Spleen (tissue), 11 donors: ENCODE results near the gene BANF1. TPM values are rescaled to one million over a fixed set of nuclear protein-coding genes. Genes with fewer than 3 reads are reported as not detected.
A peak's percentile ranks its signal among the peaks of the same experiment; 100 is the strongest.

Source experiments
- DNase-seq: peaks from one replicate; pipeline ENCODE4 v3.0.0-alpha.2; 2020
- H3K27ac ChIP-seq, 8 donors: fragments of 200-600 bp; sonication (generic) in 7 of 8; 1 replicate in 4 of 8; 2 replicates in 4 of 8; pipeline versions ENCODE4 v1.5.0 to v1.8.0; 2016 to 2021; ENCODE audit warnings: inconsistent platforms in 4 of 8, mild to moderate bottlenecking in 4 of 8, moderate library complexity in 1 of 8
- H3K27me3 ChIP-seq, 7 donors: fragments of 200-600 bp; sonication (generic) in 6 of 7; replicated peaks in 1 of 7; 1 replicate in 4 of 7; 2 replicates in 3 of 7; pipeline versions ENCODE4 v1.5.0 to v1.8.0; 2016 to 2021; ENCODE audit warnings: inconsistent platforms in 3 of 7, mild to moderate bottlenecking in 1 of 7
- H3K36me3 ChIP-seq, 6 donors: fragments of 200-600 bp; sonication (generic) in 5 of 6; 1 replicate in 4 of 6; 2 replicates in 2 of 6; pipeline versions ENCODE4 v1.5.0 to v1.8.0; 2016 to 2021; ENCODE audit warnings: inconsistent platforms in 2 of 6
- H3K4me1 ChIP-seq, 6 donors: fragments of 200-600 bp; sonication (generic) in 5 of 6; 1 replicate in 3 of 6; 2 replicates in 3 of 6; pipeline versions ENCODE4 v1.5.0 to v1.8.0; 2016 to 2021; ENCODE audit warnings: inconsistent platforms in 3 of 6
- H3K4me3 ChIP-seq, 8 donors: fragments of 200-600 bp; sonication (generic) in 7 of 8; 1 replicate in 4 of 8; 2 replicates in 4 of 8; pipeline versions ENCODE4 v1.5.0 to v1.8.0; 2016 to 2021; ENCODE audit warnings: inconsistent platforms in 4 of 8, mild to moderate bottlenecking in 4 of 8, moderate library complexity in 2 of 8
- H3K9me3 ChIP-seq, 8 donors: fragments of 200-600 bp; sonication (generic) in 7 of 8; 1 replicate in 4 of 8; 2 replicates in 4 of 8; pipeline versions ENCODE4 v1.5.0 to v1.8.0; 2016 to 2021; ENCODE audit warnings: inconsistent platforms in 4 of 8
- CTCF ChIP-seq, 11 experiments: fragments of 200-600 bp in 7 of 11; fragments of 450-650 bp in 4 of 11; sonication (generic) in 4 of 11; IDR thresholded peaks in 8 of 11; conservative IDR thresholded peaks in 3 of 11; 1 replicate in 7 of 11; 2 replicates in 4 of 11; pipeline versions ENCODE4 v1.4.0 to v1.8.0; 2016 to 2021; ENCODE audit warnings: antibody characterized with exemption in 11 of 11, inconsistent platforms in 4 of 11, mild to moderate bottlenecking in 1 of 11
- POLR2A ChIP-seq, 3 donors: fragments of 450-650 bp; IDR thresholded peaks; one replicate each; pipeline ENCODE4 v1.5.1; 2017; ENCODE audit warnings: antibody characterized with exemption in 3 of 3, mild to moderate bottlenecking in 1 of 3
- POLR2AphosphoS5 ChIP-seq, 3 donors: sonication (generic); formaldehyde crosslinking; IDR thresholded peaks; one replicate each; pipeline ENCODE4 v1.5.1; 2017; ENCODE audit warnings: antibody characterized with exemption in 3 of 3
- WGBS, 5 donors: extraction: QIAGEN DNeasy Blood & Tissue Kit in 3 of 5; methylation state at CpG; one replicate each; pipeline versions ENCODE4 v1.1.5 to v1.1.7; 2013 to 2018; 5-methylcytosine and 5-hydroxymethylcytosine counted together
- intact Hi-C: fragments of 100-400 bp; cut with DNase I; formaldehyde crosslinking; loops from one replicate; pipeline ENCODE4 v1.15.0; 2023; ENCODE audit warnings: low total_unique reads
- polyA plus RNA-seq, 3 donors: library from polyadenylated mRNA; stranded (reverse); fragments of 200-250 nt; gene quantifications; one replicate each; pipeline ENCODE4 v1.2.1, GENCODE V29; 2013
- total RNA-seq, 7 donors: library from RNA; depleted of rRNA in 3 of 7; stranded (reverse); fragments of >200 nt in 3 of 7; fragmentation: NEBNext Ultra II Directional in 4 of 7; extraction: Animal tissue kit (Norgen Biotek cat#: 25700) in 4 of 7; gene quantifications; one replicate each; pipeline versions ENCODE4 v1.1.0 to v1.2.1, GENCODE V29; 2016 to 2021
- donor health status: healthy with polysubstance abuse.
- donor health status: DM: no; HTN: no; CAD: no; lungs with moderate emphysema.
- donor health status: DM: no; HTN: no; CAD: no.
- donor health status: Bipolar disorder and iron deficiency.
- donor health status: healthy.
- donor health status: DM: no; HTN: no; CAD: no.
- donor health status: DM: yes; HTN: yes; CAD: no.

The BANF1 gene
- total and polyA plus RNA-seq, 10 donors: 50.5 to 219 (median 109) TPM

- 64 to 89% (median 86%) methylated on average over 6 to 7 of the region's 7 CpGs for WGBS, 5 donors
- no peaks in the 10 kb centered on the region for H3K36me3 ChIP-seq
- peak overlapping the region in 2 of 8 donors; percentile 23 to 40 for H3K27ac ChIP-seq
- no peaks in the 10 kb centered on the region for H3K9me3 ChIP-seq
- peaks cover 6 to 37% (median 19%) of the 10 kb centered on the region in 7 donors for H3K27me3 ChIP-seq
- H3K4me3 ChIP-seq: no peak overlapping the region
- intact Hi-C loops: no loop called here
- peaks cover 3 to 33% (median 9%) of the 10 kb centered on the region in 6 donors for H3K4me1 ChIP-seq
- TF ChIP-seq POLR2AphosphoS5 (IDR thresholded peaks at IDR 0.05) (peak in 1 of 3 donors; percentile 24), CTCF (IDR thresholded peaks at IDR 0.05 in 8 of 11, conservative IDR thresholded peaks at IDR 0.05 in 3 of 11) (no peak)
- DNase-seq: no peak
Measured at GRCh38 chr11:66015454-66015881, 13.2 kb downstream of the BANF1 start.

GRCh38 chr11:66015936-66016792, 13.9 kb downstream of the BANF1 start:
- Histone ChIP-seq H3K27me3 (peaks cover 6 to 30% (median 19%) of the 10 kb centered on the region in 7 donors), H3K4me1 (peaks cover 3 to 40% (median 11%) of the 10 kb centered on the region in 6 donors), H3K9me3 (no peaks in the 10 kb centered on the region), H3K4me3 (no peak overlapping the region), H3K36me3 (no peaks in the 10 kb centered on the region), H3K27ac (peak overlapping the region in 2 of 8 donors; percentile 23 to 40)
- DNase-seq: no peak
- TF ChIP-seq POLR2A (IDR thresholded peaks at IDR 0.05): no peak
- TF ChIP-seq POLR2AphosphoS5 (IDR thresholded peaks at IDR 0.05): no peak
- 83 to 91% (median 87%) methylated on average over 15 to 18 of the region's 18 CpGs for WGBS, 5 donors
- intact Hi-C loops: no loop called here

GRCh38 chr11:66016793-66017177, 14.5 kb downstream of the BANF1 start:
- Histone ChIP-seq H3K4me1 (peaks cover 1 to 41% (median 13%) of the 10 kb centered on the region in 6 donors), H3K27ac (no peak overlapping the region), H3K27me3 (peaks cover 4 to 30% (median 14%) of the 10 kb centered on the region in 7 donors), H3K36me3 (no peaks in the 10 kb centered on the region), H3K9me3 (no peaks in the 10 kb centered on the region), H3K4me3 (no peak overlapping the region)
- WGBS, 5 donors: 90 to 95% (median 91%) methylated on average over 10 of the region's 10 CpGs
- TF ChIP-seq CTCF (IDR thresholded peaks at IDR 0.05 in 8 of 11, conservative IDR thresholded peaks at IDR 0.05 in 3 of 11): no peak
- no peak for TF ChIP-seq POLR2AphosphoS5 (IDR thresholded peaks at IDR 0.05)
- no peak for TF ChIP-seq POLR2A (IDR thresholded peaks at IDR 0.05)
- intact Hi-C loops: no loop called here
- no peak for DNase-seq

GRCh38 chr11:66017321-66017720, 15.0 kb downstream of the BANF1 start:
- intact Hi-C loops: no loop called here
- TF ChIP-seq POLR2AphosphoS5 (IDR thresholded peaks at IDR 0.05) (no peak), CTCF (IDR thresholded peaks at IDR 0.05 in 8 of 11, conservative IDR thresholded peaks at IDR 0.05 in 3 of 11) (no peak), POLR2A (IDR thresholded peaks at IDR 0.05) (no peak)
- 73 to 88% (median 86%) methylated on average over 4 of the region's 4 CpGs for WGBS, 5 donors
- Histone ChIP-seq H3K4me1 (peaks cover under 1 to 41% (median 13%) of the 10 kb centered on the region in 6 donors), H3K27ac (no peak overlapping the region), H3K4me3 (no peak overlapping the region), H3K27me3 (peaks cover 3 to 25% (median 9%) of the 10 kb centered on the region in 7 donors), H3K36me3 (no peaks in the 10 kb centered on the region), H3K9me3 (no peaks in the 10 kb centered on the region)
- no peak for DNase-seq
